ENCODE data around the gene GALNT2.

GALNT2 gene

GRCh38 chr1:230248016-230248888 is 181.2 kb downstream of the GALNT2 start:
- Histone ChIP-seq H3K4me3 (ENCODE audit: low read depth in 1 of 5, low read length in 5 of 5) (no peak overlapping the region), H3K27me3 (ENCODE audit: control insufficient read depth in 5 of 5, insufficient read depth in 4 of 5, low read length in 5 of 5) (no peaks in the 10 kb centered on the region), H3K9me3 (ENCODE audit: control insufficient read depth in 5 of 5, low read length in 5 of 5) (no peaks in the 10 kb centered on the region), H3K27ac (ENCODE audit: low read depth, low read length) (no peak overlapping the region), H3K4me1 (ENCODE audit: control insufficient read depth in 5 of 5, insufficient read depth in 5 of 5, low read length in 5 of 5) (peaks cover 0 to 30% (median 9%) of the 10 kb centered on the region in 5 donors), H3K36me3 (ENCODE audit: control insufficient read depth in 5 of 5, insufficient read depth in 5 of 5, low read length in 5 of 5) (peaks cover 3 to 83% (median 56%) of the 10 kb centered on the region in 5 donors), H3K9ac (ENCODE audit: low read length in 5 of 5) (no peak overlapping the region)

GRCh38 chr1:230248889-230249270 is 181.8 kb downstream of the GALNT2 start:
- no peak overlapping the region for H3K4me3 ChIP-seq (ENCODE audit: low read depth in 1 of 5, low read length in 5 of 5)
- peaks cover 3 to 78% (median 51%) of the 10 kb centered on the region in 5 donors for H3K36me3 ChIP-seq (ENCODE audit: control insufficient read depth in 5 of 5, insufficient read depth in 5 of 5, low read length in 5 of 5)
- no peaks in the 10 kb centered on the region for H3K9me3 ChIP-seq (ENCODE audit: control insufficient read depth in 5 of 5, low read length in 5 of 5)
- peaks cover 0 to 30% (median 9%) of the 10 kb centered on the region in 5 donors for H3K4me1 ChIP-seq (ENCODE audit: control insufficient read depth in 5 of 5, insufficient read depth in 5 of 5, low read length in 5 of 5)
- no peak overlapping the region for H3K27ac ChIP-seq (ENCODE audit: low read depth, low read length)
- no peaks in the 10 kb centered on the region for H3K27me3 ChIP-seq (ENCODE audit: control insufficient read depth in 5 of 5, insufficient read depth in 4 of 5, low read length in 5 of 5)
- H3K9ac ChIP-seq (ENCODE audit: low read length in 5 of 5): no peak overlapping the region

GRCh38 chr1:230249695-230250480 is 182.8 kb downstream of the GALNT2 start:
- H3K9ac ChIP-seq (ENCODE audit: low read length in 5 of 5): no peak overlapping the region
- H3K9me3 ChIP-seq (ENCODE audit: control insufficient read depth in 5 of 5, low read length in 5 of 5): no peaks in the 10 kb centered on the region
- H3K4me1 ChIP-seq (ENCODE audit: control insufficient read depth in 5 of 5, insufficient read depth in 5 of 5, low read length in 5 of 5): peaks cover 0 to 30% (median 9%) of the 10 kb centered on the region in 5 donors
- no peak overlapping the region for H3K27ac ChIP-seq (ENCODE audit: low read depth, low read length)
- H3K27me3 ChIP-seq (ENCODE audit: control insufficient read depth in 5 of 5, insufficient read depth in 4 of 5, low read length in 5 of 5): no peaks in the 10 kb centered on the region
- H3K36me3 ChIP-seq (ENCODE audit: control insufficient read depth in 5 of 5, insufficient read depth in 5 of 5, low read length in 5 of 5): peaks cover 3 to 78% (median 53%) of the 10 kb centered on the region in 5 donors
- no peak overlapping the region for H3K4me3 ChIP-seq (ENCODE audit: low read depth in 1 of 5, low read length in 5 of 5)

GRCh38 chr1:230250666-230251065 is 183.6 kb downstream of the GALNT2 start:
- Histone ChIP-seq H3K36me3 (ENCODE audit: control insufficient read depth in 5 of 5, insufficient read depth in 5 of 5, low read length in 5 of 5) (peaks cover 3 to 79% (median 56%) of the 10 kb centered on the region in 5 donors), H3K4me3 (ENCODE audit: low read depth in 1 of 5, low read length in 5 of 5) (no peak overlapping the region), H3K4me1 (ENCODE audit: control insufficient read depth in 5 of 5, insufficient read depth in 5 of 5, low read length in 5 of 5) (peaks cover 0 to 30% (median 9%) of the 10 kb centered on the region in 5 donors), H3K27ac (ENCODE audit: low read depth, low read length) (no peak overlapping the region), H3K9ac (ENCODE audit: low read length in 5 of 5) (no peak overlapping the region), H3K27me3 (ENCODE audit: control insufficient read depth in 5 of 5, insufficient read depth in 4 of 5, low read length in 5 of 5) (no peaks in the 10 kb centered on the region), H3K9me3 (ENCODE audit: control insufficient read depth in 5 of 5, low read length in 5 of 5) (no peaks in the 10 kb centered on the region)

- H3K36me3 ChIP-seq (ENCODE audit: control insufficient read depth in 5 of 5, insufficient read depth in 5 of 5, low read length in 5 of 5): peaks cover 3 to 75% (median 51%) of the 10 kb centered on the region in 5 donors
- no peaks in the 10 kb centered on the region for H3K9me3 ChIP-seq (ENCODE audit: control insufficient read depth in 5 of 5, low read length in 5 of 5)
- no peaks in the 10 kb centered on the region for H3K27me3 ChIP-seq (ENCODE audit: control insufficient read depth in 5 of 5, insufficient read depth in 4 of 5, low read length in 5 of 5)
- H3K4me1 ChIP-seq (ENCODE audit: control insufficient read depth in 5 of 5, insufficient read depth in 5 of 5, low read length in 5 of 5): peaks cover 0 to 30% (median 9%) of the 10 kb centered on the region in 5 donors
- H3K27ac ChIP-seq (ENCODE audit: low read depth, low read length): no peak overlapping the region
- H3K4me3 ChIP-seq (ENCODE audit: low read depth in 1 of 5, low read length in 5 of 5): no peak overlapping the region
- H3K9ac ChIP-seq (ENCODE audit: low read length in 5 of 5): no peak overlapping the region
These were observed 184.7 kb downstream of the GALNT2 start for GRCh38 chr1:230251644-230252191.

GRCh38 chr1:230253150-230253549 is 186.1 kb downstream of the GALNT2 start:
- H3K4me1 ChIP-seq (ENCODE audit: control insufficient read depth in 5 of 5, insufficient read depth in 5 of 5, low read length in 5 of 5): peaks cover 0 to 27% (median 6%) of the 10 kb centered on the region in 5 donors
- H3K27me3 ChIP-seq (ENCODE audit: control insufficient read depth in 5 of 5, insufficient read depth in 4 of 5, low read length in 5 of 5): no peaks in the 10 kb centered on the region
- peaks cover 3 to 76% (median 54%) of the 10 kb centered on the region in 5 donors for H3K36me3 ChIP-seq (ENCODE audit: control insufficient read depth in 5 of 5, insufficient read depth in 5 of 5, low read length in 5 of 5)
- H3K27ac ChIP-seq (ENCODE audit: low read depth, low read length): no peak overlapping the region
- H3K4me3 ChIP-seq (ENCODE audit: low read depth in 1 of 5, low read length in 5 of 5): no peak overlapping the region
- H3K9me3 ChIP-seq (ENCODE audit: control insufficient read depth in 5 of 5, low read length in 5 of 5): no peaks in the 10 kb centered on the region
- H3K9ac ChIP-seq (ENCODE audit: low read length in 5 of 5): no peak overlapping the region

GRCh38 chr1:230254265-230254664 is 187.2 kb downstream of the GALNT2 start:
- Histone ChIP-seq H3K4me1 (ENCODE audit: control insufficient read depth in 5 of 5, insufficient read depth in 5 of 5, low read length in 5 of 5) (peaks cover 0 to 16% (median 3%) of the 10 kb centered on the region in 5 donors), H3K36me3 (ENCODE audit: control insufficient read depth in 5 of 5, insufficient read depth in 5 of 5, low read length in 5 of 5) (peaks cover 3 to 67% (median 44%) of the 10 kb centered on the region in 5 donors), H3K4me3 (ENCODE audit: low read depth in 1 of 5, low read length in 5 of 5) (no peak overlapping the region), H3K27ac (ENCODE audit: low read depth, low read length) (no peak overlapping the region), H3K9me3 (ENCODE audit: control insufficient read depth in 5 of 5, low read length in 5 of 5) (no peaks in the 10 kb centered on the region), H3K9ac (ENCODE audit: low read length in 5 of 5) (no peak overlapping the region), H3K27me3 (ENCODE audit: control insufficient read depth in 5 of 5, insufficient read depth in 4 of 5, low read length in 5 of 5) (no peaks in the 10 kb centered on the region)

- Histone ChIP-seq H3K27ac (ENCODE audit: low read depth, low read length) (no peak overlapping the region), H3K4me3 (ENCODE audit: low read depth in 1 of 5, low read length in 5 of 5) (no peak overlapping the region), H3K9me3 (ENCODE audit: control insufficient read depth in 5 of 5, low read length in 5 of 5) (no peaks in the 10 kb centered on the region), H3K9ac (ENCODE audit: low read length in 5 of 5) (no peak overlapping the region), H3K4me1 (ENCODE audit: control insufficient read depth in 5 of 5, insufficient read depth in 5 of 5, low read length in 5 of 5) (peaks cover 0 to 8% (median under 1%) of the 10 kb centered on the region in 5 donors), H3K36me3 (ENCODE audit: control insufficient read depth in 5 of 5, insufficient read depth in 5 of 5, low read length in 5 of 5) (peaks cover 3 to 64% (median 39%) of the 10 kb centered on the region in 5 donors), H3K27me3 (ENCODE audit: control insufficient read depth in 5 of 5, insufficient read depth in 4 of 5, low read length in 5 of 5) (no peaks in the 10 kb centered on the region)
These were observed 188.1 kb downstream of the GALNT2 start for GRCh38 chr1:230255116-230255515.

GRCh38 chr1:230255991-230256390 is 189.0 kb downstream of the GALNT2 start:
- H3K9ac ChIP-seq (ENCODE audit: low read length in 5 of 5): no peak overlapping the region

More at GRCh38 chr1:230255991-230256390, 189.0 kb downstream of the GALNT2 start:
- H3K27me3 ChIP-seq (ENCODE audit: control insufficient read depth in 5 of 5, insufficient read depth in 4 of 5, low read length in 5 of 5): no peaks in the 10 kb centered on the region
- H3K9me3 ChIP-seq (ENCODE audit: control insufficient read depth in 5 of 5, low read length in 5 of 5): no peaks in the 10 kb centered on the region
- H3K27ac ChIP-seq (ENCODE audit: low read depth, low read length): no peak overlapping the region
- H3K4me1 ChIP-seq (ENCODE audit: control insufficient read depth in 5 of 5, insufficient read depth in 5 of 5, low read length in 5 of 5): no peaks in the 10 kb centered on the region
- no peak overlapping the region for H3K4me3 ChIP-seq (ENCODE audit: low read depth in 1 of 5, low read length in 5 of 5)
- H3K36me3 ChIP-seq (ENCODE audit: control insufficient read depth in 5 of 5, insufficient read depth in 5 of 5, low read length in 5 of 5): peaks cover 3 to 57% (median 38%) of the 10 kb centered on the region in 5 donors

All from subcutaneous abdominal adipose tissue (tissue), 5 donors.